ENCODE measurements around the gene KCNA1.

Gene KCNA1

GRCh38 chr12:4943067-4943937 is 33.6 kb downstream of the KCNA1 start:
- Histone ChIP-seq H4K20me1 (ENCODE audit: insufficient read depth, low read length, poor library complexity, severe bottlenecking) (no peaks in the 10 kb centered on the region), H3K9me3 (ENCODE audit: insufficient read depth, low read depth, low read length) (no peaks in the 10 kb centered on the region), H3K9me2 (replicated peaks; ENCODE audit: low read depth, low read length) (no peaks in the 10 kb centered on the region), H2AFZ (ENCODE audit: low read length) (no peak overlapping the region), H3K27me3 (ENCODE audit: insufficient read depth, low read length, poor library complexity, severe bottlenecking) (no peaks in the 10 kb centered on the region), H3K79me2 (ENCODE audit: insufficient read depth, low read length) (no peaks in the 10 kb centered on the region), H3K4me2 (ENCODE audit: low read depth, low read length, poor library complexity, severe bottlenecking) (no peak overlapping the region), H3K36me3 (ENCODE audit: insufficient read depth, low read length) (no peaks in the 10 kb centered on the region), H3F3A (ENCODE audit: low read depth) (no peaks in the 10 kb centered on the region), H3K4me1 (ENCODE audit: insufficient read depth, low read length, poor library complexity, severe bottlenecking) (peaks cover 5% of the 10 kb centered on the region), H3K9ac (ENCODE audit: low read depth, low read length, poor library complexity, severe bottlenecking) (no peak overlapping the region), H3K4me3 (ENCODE audit: low read length, poor library complexity, severe bottlenecking) (no peak overlapping the region)
- no peak for TF ChIP-seq EZH2phosphoT487 (IDR thresholded peaks at IDR 0.05; ENCODE audit: borderline replicate concordance)
- no peak for TF ChIP-seq CTCF (conservative IDR thresholded peaks at IDR 0.05; ENCODE audit: low read length)

- H3K4me1 ChIP-seq (ENCODE audit: insufficient read depth, low read length, poor library complexity, severe bottlenecking) = peaks cover 5% of the 10 kb centered on the region
- no peak overlapping the region for H3K4me3 ChIP-seq (ENCODE audit: low read length, poor library complexity, severe bottlenecking)
- no peaks in the 10 kb centered on the region for H3K9me2 ChIP-seq (replicated peaks; ENCODE audit: low read depth, low read length)
- no peaks in the 10 kb centered on the region for H3F3A ChIP-seq (ENCODE audit: low read depth)
- H3K36me3 ChIP-seq (ENCODE audit: insufficient read depth, low read length) = no peaks in the 10 kb centered on the region
- no peak overlapping the region for H3K9ac ChIP-seq (ENCODE audit: low read depth, low read length, poor library complexity, severe bottlenecking)
- no peaks in the 10 kb centered on the region for H3K9me3 ChIP-seq (ENCODE audit: insufficient read depth, low read depth, low read length)
- H2AFZ ChIP-seq (ENCODE audit: low read length) = no peak overlapping the region
- no peaks in the 10 kb centered on the region for H3K27me3 ChIP-seq (ENCODE audit: insufficient read depth, low read length, poor library complexity, severe bottlenecking)
- H4K20me1 ChIP-seq (ENCODE audit: insufficient read depth, low read length, poor library complexity, severe bottlenecking) = no peaks in the 10 kb centered on the region
- no peaks in the 10 kb centered on the region for H3K79me2 ChIP-seq (ENCODE audit: insufficient read depth, low read length)
- TF ChIP-seq CTCF (conservative IDR thresholded peaks at IDR 0.05; ENCODE audit: low read length) (no peak), EZH2phosphoT487 (IDR thresholded peaks at IDR 0.05; ENCODE audit: borderline replicate concordance) (no peak)
- no peak overlapping the region for H3K4me2 ChIP-seq (ENCODE audit: low read depth, low read length, poor library complexity, severe bottlenecking)
These were observed 34.2 kb downstream of the KCNA1 start for GRCh38 chr12:4943938-4944284.

- Histone ChIP-seq H2AFZ (ENCODE audit: low read length) (no peak overlapping the region), H3K9me2 (replicated peaks; ENCODE audit: low read depth, low read length) (no peaks in the 10 kb centered on the region), H3K27me3 (ENCODE audit: insufficient read depth, low read length, poor library complexity, severe bottlenecking) (no peaks in the 10 kb centered on the region)
These were observed 37.5 kb downstream of the KCNA1 start for GRCh38 chr12:4947253-4947652.

More at GRCh38 chr12:4947253-4947652, 37.5 kb downstream of the KCNA1 start:
- no peak overlapping the region for H3K4me3 ChIP-seq (ENCODE audit: low read length, poor library complexity, severe bottlenecking)
- peaks cover 5% of the 10 kb centered on the region for H3K4me1 ChIP-seq (ENCODE audit: insufficient read depth, low read length, poor library complexity, severe bottlenecking)
- no peak overlapping the region for H3K9ac ChIP-seq (ENCODE audit: low read depth, low read length, poor library complexity, severe bottlenecking)
- H3K9me3 ChIP-seq (ENCODE audit: insufficient read depth, low read depth, low read length) = no peaks in the 10 kb centered on the region
- H3K36me3 ChIP-seq (ENCODE audit: insufficient read depth, low read length) = no peaks in the 10 kb centered on the region
- H3F3A ChIP-seq (ENCODE audit: low read depth) = no peaks in the 10 kb centered on the region
- H3K4me2 ChIP-seq (ENCODE audit: low read depth, low read length, poor library complexity, severe bottlenecking) = no peak overlapping the region
- no peaks in the 10 kb centered on the region for H4K20me1 ChIP-seq (ENCODE audit: insufficient read depth, low read length, poor library complexity, severe bottlenecking)
- H3K79me2 ChIP-seq (ENCODE audit: insufficient read depth, low read length) = no peaks in the 10 kb centered on the region
- TF ChIP-seq EZH2phosphoT487 (IDR thresholded peaks at IDR 0.05; ENCODE audit: borderline replicate concordance) = no peak
- no peak for TF ChIP-seq CTCF (conservative IDR thresholded peaks at IDR 0.05; ENCODE audit: low read length)

All from Loucy (cell line).